Endothelial cell of umbilical vein (primary cell): ENCODE results near the gene BMPR2.

ENCODE experiments used
- CTCF ChIP-seq, 2 donors: IDR thresholded peaks; 1 replicate in 1 of 2; 2 replicates in 1 of 2; pipeline ENCODE4 v1.5.1; 2011; ENCODE audit warnings: low read length in 2 of 2, mild to moderate bottlenecking in 2 of 2, moderate library complexity in 2 of 2, control low read depth in 1 of 2, inconsistent platforms in 1 of 2, low read depth in 1 of 2; ENCODE audit not compliant: insufficient read depth in 1 of 2; ENCODE audit errors: extremely low read depth in 1 of 2
- EZH2 ChIP-seq: IDR thresholded peaks from 2 replicates; pipeline ENCODE4 v1.6.1; 2012; ENCODE audit warnings: borderline replicate concordance, low read depth, mild to moderate bottlenecking, moderate library complexity, low read length, inconsistent platforms; ENCODE audit not compliant: severe bottlenecking
- TF ChIP-seq, protein P1 (sequence below): IDR thresholded peaks from 2 replicates; pipeline ENCODE4 v1.6.1; 2011; ENCODE audit not compliant: insufficient read depth, insufficient read length

- TF ChIP-seq, protein P1, sequence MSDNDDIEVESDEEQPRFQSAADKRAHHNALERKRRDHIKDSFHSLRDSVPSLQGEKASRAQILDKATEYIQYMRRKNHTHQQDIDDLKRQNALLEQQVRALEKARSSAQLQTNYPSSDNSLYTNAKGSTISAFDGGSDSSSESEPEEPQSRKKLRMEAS, result no peak
- TF ChIP-seq EZH2 (no peak), CTCF (IDR thresholded peaks at IDR 0.05; ENCODE audit: extremely low read depth in 1 of 2, insufficient read depth in 1 of 2, low read depth in 1 of 2, low read length in 2 of 2) (no peak)
These were observed 119.1 kb downstream of the BMPR2 start for GRCh38 chr2:202495230-202495604.
